Measurements from ENCODE around the gene ETV4. TPM values are rescaled to one million over a fixed set of nuclear protein-coding genes. Genes with fewer than 3 reads are reported as not detected.

The ETV4 gene
- total RNA-seq, 1 donor from 2014 or later: not detected

DNA sequence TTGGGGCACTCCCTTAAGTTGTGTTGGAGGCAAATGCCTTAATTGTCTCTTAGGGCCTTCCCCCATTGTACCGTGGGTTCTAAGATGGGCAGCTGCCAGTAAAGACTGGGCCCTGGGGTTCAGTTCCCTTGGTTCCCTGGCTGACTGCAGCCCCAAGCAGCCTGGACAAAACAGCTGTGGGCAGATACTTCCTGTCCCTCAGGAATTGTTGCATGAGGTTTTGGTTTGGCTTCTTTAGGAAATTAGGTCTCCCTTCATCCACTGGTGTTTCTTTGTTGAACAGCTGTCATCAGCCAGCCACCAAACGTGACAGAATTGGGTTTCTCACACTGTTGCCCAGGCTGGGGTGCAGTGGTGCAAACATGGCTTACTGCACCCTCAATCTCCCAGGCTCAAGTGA lies 42.0 kb upstream of the ETV4 start:
- intact Hi-C loops (cut with DNase I): no loop called here
- DNase-seq (ENCODE audit: low spot score in 2 of 2): no peak
- Histone ChIP-seq H3K9me3 (no peaks in the 10 kb centered on the region), H3K4me3 (no peak overlapping the region), H3K27ac (no peak overlapping the region), H3K27me3 (no peaks in the 10 kb centered on the region), H3K36me3 (no peaks in the 10 kb centered on the region), H3K4me1 (peaks cover 8 to 18% of the 10 kb centered on the region in 2 donors)
- TF ChIP-seq CTCF (IDR thresholded peaks at IDR 0.05): no peak

DNA sequence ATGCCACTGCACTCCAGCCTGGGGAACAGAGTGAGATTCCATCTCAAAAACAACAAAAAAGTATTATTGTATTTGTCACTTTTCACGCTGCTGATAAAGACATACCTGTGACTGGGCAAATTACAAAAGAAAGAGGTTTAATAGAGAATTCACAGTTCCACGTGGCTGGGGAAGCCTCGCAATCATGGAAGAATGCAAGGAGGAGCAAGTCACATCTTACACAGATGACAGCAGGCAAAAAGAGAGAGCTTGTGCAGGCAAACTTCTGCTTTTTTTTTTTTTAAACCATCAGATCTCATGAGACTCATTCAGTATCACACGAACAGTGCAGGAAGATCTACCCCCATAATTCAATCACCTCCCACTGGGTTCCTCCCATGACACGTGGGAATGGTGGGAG lies 41.5 kb upstream of the ETV4 start:
- no peaks in the 10 kb centered on the region for H3K27me3 ChIP-seq
- H3K4me1 ChIP-seq: peaks cover 8 to 16% of the 10 kb centered on the region in 2 donors
- no peak overlapping the region for H3K27ac ChIP-seq
- H3K9me3 ChIP-seq: no peaks in the 10 kb centered on the region
- no peak for TF ChIP-seq CTCF (IDR thresholded peaks at IDR 0.05)
- H3K4me3 ChIP-seq: no peak overlapping the region
- no peak for DNase-seq (ENCODE audit: low spot score in 2 of 2)
- intact Hi-C loops (cut with DNase I): no loop called here
- H3K36me3 ChIP-seq: no peaks in the 10 kb centered on the region

DNA sequence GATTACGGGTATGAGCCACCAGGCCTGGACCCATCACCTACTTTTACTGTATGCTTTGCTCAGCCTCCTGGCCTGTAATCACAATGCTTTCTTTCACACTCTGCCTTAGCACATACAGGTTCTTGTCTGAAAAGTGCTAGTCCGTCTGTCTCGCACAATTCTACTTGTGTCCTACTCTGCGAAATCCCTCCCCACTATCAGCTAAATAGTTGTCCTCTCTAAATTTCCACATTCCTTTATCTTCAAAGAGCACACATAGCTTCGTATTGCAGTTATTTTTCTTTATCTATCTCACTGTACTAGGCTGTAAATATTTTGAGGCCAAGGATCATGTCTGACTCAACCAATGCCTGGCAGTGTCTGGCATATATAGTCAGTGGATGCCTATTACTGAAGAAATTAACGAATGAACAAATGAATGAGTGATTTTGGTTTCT lies 38.5 kb upstream of the ETV4 start:
- H3K4me1 ChIP-seq: peaks cover 0 to 7% of the 10 kb centered on the region in 2 donors
- no peak for TF ChIP-seq CTCF (IDR thresholded peaks at IDR 0.05)
- H3K9me3 ChIP-seq: no peaks in the 10 kb centered on the region
- intact Hi-C loops (cut with DNase I): no loop called here
- DNase-seq (ENCODE audit: low spot score in 2 of 2): no peak
- H3K4me3 ChIP-seq: no peak overlapping the region
- no peak overlapping the region for H3K27ac ChIP-seq
- H3K36me3 ChIP-seq: no peaks in the 10 kb centered on the region
- no peaks in the 10 kb centered on the region for H3K27me3 ChIP-seq

- Histone ChIP-seq H3K4me3 (no peak overlapping the region), H3K36me3 (no peaks in the 10 kb centered on the region), H3K27me3 (no peaks in the 10 kb centered on the region), H3K4me1 (peaks cover 0 to 14% of the 10 kb centered on the region in 2 donors), H3K27ac (no peak overlapping the region), H3K9me3 (no peaks in the 10 kb centered on the region)
- intact Hi-C loops (cut with DNase I): no loop called here
- TF ChIP-seq CTCF (IDR thresholded peaks at IDR 0.05): no peak
- no peak for DNase-seq (ENCODE audit: low spot score in 2 of 2)
Measured at GRCh38 chr17:43583332-43583731, 37.2 kb upstream of the ETV4 start.

DNA sequence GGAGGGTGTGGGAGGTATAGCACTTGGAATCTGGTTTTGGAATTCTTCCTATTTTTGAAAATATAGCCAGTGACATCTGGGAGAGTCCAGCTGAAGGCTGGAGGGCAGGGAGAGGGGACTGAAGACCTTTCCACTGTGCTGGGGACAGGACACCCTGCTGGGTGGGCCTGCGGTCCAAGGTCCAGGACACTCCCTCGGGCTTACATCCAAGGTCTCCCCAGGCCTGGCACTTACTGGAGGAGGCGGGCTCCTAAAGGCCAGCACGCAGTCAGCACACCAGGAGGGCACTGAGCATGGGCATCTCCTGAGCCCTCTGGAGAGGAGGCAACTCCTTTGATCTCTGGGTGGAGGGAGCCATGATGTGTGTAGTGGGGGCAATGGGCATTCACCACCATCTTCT lies 35.5 kb upstream of the ETV4 start:
- DNase-seq (ENCODE audit: low spot score in 2 of 2): no peak
- TF ChIP-seq CTCF (IDR thresholded peaks at IDR 0.05): no peak
- no peaks in the 10 kb centered on the region for H3K27me3 ChIP-seq
- H3K4me3 ChIP-seq: no peak overlapping the region
- no peaks in the 10 kb centered on the region for H3K9me3 ChIP-seq
- H3K36me3 ChIP-seq: no peaks in the 10 kb centered on the region
- intact Hi-C loops (cut with DNase I): no loop called here
- peaks cover 0 to 16% of the 10 kb centered on the region in 2 donors for H3K4me1 ChIP-seq
- no peak overlapping the region for H3K27ac ChIP-seq

DNA sequence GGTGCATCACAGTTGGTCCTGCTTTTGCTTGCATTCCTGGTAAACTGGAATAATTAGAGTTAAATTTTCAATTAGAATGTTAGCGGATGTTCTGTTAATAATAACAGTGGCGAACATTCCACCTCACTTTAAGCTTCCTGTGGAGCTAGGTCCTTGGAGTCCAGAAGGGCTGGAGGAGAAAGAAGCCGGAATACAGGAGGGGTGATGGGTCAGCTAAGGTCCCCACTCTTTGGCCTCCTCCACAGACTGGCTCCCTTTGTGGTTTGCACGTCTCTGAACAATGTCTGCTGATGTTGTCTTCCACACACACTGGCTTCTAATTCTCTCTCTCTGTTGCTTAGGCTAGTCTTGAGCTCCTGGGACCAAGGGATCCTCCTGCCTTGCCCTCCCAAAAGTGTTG lies 35.0 kb upstream of the ETV4 start:
- Histone ChIP-seq H3K36me3 (no peaks in the 10 kb centered on the region), H3K4me1 (peaks cover 0 to 16% of the 10 kb centered on the region in 2 donors), H3K27me3 (no peaks in the 10 kb centered on the region), H3K9me3 (no peaks in the 10 kb centered on the region), H3K4me3 (no peak overlapping the region), H3K27ac (no peak overlapping the region)
- intact Hi-C loops (cut with DNase I): no loop called here
- no peak for DNase-seq (ENCODE audit: low spot score in 2 of 2)
- no peak for TF ChIP-seq CTCF (IDR thresholded peaks at IDR 0.05)
